ENCODE measurements around the gene PTPRT. TPM values are rescaled to one million over a fixed set of nuclear protein-coding genes. Genes with fewer than 3 reads are reported as not detected.

The PTPRT gene
- total and polyA plus RNA-seq, 12 donors = 0.05 to 0.34 (median 0.16) TPM; not detected in 1

Small RNAs within 50 kb of the gene (small RNA-seq; reads per million reads assigned to genes)
- gene RN7SKP100 = 0 reads per million in 2 donors
